GM19043 (cell line): ENCODE results near the gene CANX.
"Not testable (repeated sequence)": the region's sequence is repeated elsewhere in the genome, so short reads cannot be mapped to it uniquely, and the experiment has no call there.

ENCODE experiments used
- ATAC-seq: cut with Tn5 transposase; IDR thresholded peaks from one replicate; pipeline ENCODE4 v1.9.1; 2021; ENCODE audit warnings: low read depth; ENCODE audit not compliant: unreplicated experiment

The CANX gene

GRCh38 chr5:179697993-179698934 lies 503 bp upstream of the CANX start:
- ATAC-seq = peak; percentile 82

GRCh38 chr5:179699616-179700237 lies 960 bp downstream of the CANX start:
- ATAC-seq = no peak

GRCh38 chr5:179700401-179700918 lies 1.7 kb downstream of the CANX start:
- no peak for ATAC-seq

GRCh38 chr5:179716286-179716685 lies 17.5 kb downstream of the CANX start:
- no peak for ATAC-seq

GRCh38 chr5:179720222-179720621 lies 21.5 kb downstream of the CANX start:
- no peak for ATAC-seq

GRCh38 chr5:179724163-179724562 lies 25.4 kb downstream of the CANX start:
- ATAC-seq = no peak

GRCh38 chr5:179727106-179727505 lies 28.3 kb downstream of the CANX start:
- ATAC-seq = no peak

- no peak for ATAC-seq
Measured at GRCh38 chr5:179729303-179729702, 30.5 kb downstream of the CANX start.

- no peak for ATAC-seq
Measured at GRCh38 chr5:179729727-179730126, 31.0 kb downstream of the CANX start.

GRCh38 chr5:179730356-179730755 lies 31.6 kb downstream of the CANX start:
- ATAC-seq = no peak

GRCh38 chr5:179730852-179731251 lies 32.1 kb downstream of the CANX start:
- ATAC-seq = no peak

GRCh38 chr5:179731791-179732411 lies 33.1 kb downstream of the CANX start:
- peak; percentile 1 for ATAC-seq

- peak; percentile 95 for ATAC-seq
Measured at GRCh38 chr5:179732412-179732917, 33.7 kb downstream of the CANX start, which contains the start of gene MAML1. TSS of gene MAML1 (plus strand) at chr5:179732822. CDS start at chr5:179733113, 291 bp downstream.

- ATAC-seq = peak; percentile 15
Measured at GRCh38 chr5:179732918-179733771, 34.4 kb downstream of the CANX start.

GRCh38 chr5:179733772-179734126 lies 35.0 kb downstream of the CANX start:
- ATAC-seq = no peak

- ATAC-seq = no peak
Measured at GRCh38 chr5:179734536-179735164, 35.9 kb downstream of the CANX start.

- no peak for ATAC-seq
Measured at GRCh38 chr5:179738742-179739141, 40.0 kb downstream of the CANX start.

GRCh38 chr5:179744106-179744505 lies 45.3 kb downstream of the CANX start:
- not testable (repeated sequence) for ATAC-seq

GRCh38 chr5:179746872-179747271 lies 48.1 kb downstream of the CANX start:
- no peak for ATAC-seq

GRCh38 chr5:179747811-179748210 lies 49.0 kb downstream of the CANX start:
- ATAC-seq = no peak
